ENCODE measurements around the gene NXN.

Gene NXN

GRCh38 chr17:1012823-1013728 lies 33.5 kb upstream of the NXN start:
- H3K36me3 ChIP-seq (ENCODE audit: control insufficient read depth, insufficient read depth, low read length), result peaks cover 26% of the 10 kb centered on the region
- no peak for TF ChIP-seq CTCF (IDR thresholded peaks at IDR 0.05; ENCODE audit: insufficient read depth, low read length, poor library complexity, severe bottlenecking)
- H3K27me3 ChIP-seq (replicated peaks; ENCODE audit: control insufficient read depth, insufficient read depth, low read length), result no peaks in the 10 kb centered on the region
- DNase-seq (ENCODE audit: extremely low read depth, insufficient read length), result no peak
- no peak overlapping the region for H3K4me3 ChIP-seq (replicated peaks; ENCODE audit: low read depth, low read length)

- H3K4me3 ChIP-seq (replicated peaks; ENCODE audit: low read depth, low read length), result no peak overlapping the region
- no peaks in the 10 kb centered on the region for H3K27me3 ChIP-seq (replicated peaks; ENCODE audit: control insufficient read depth, insufficient read depth, low read length)
- TF ChIP-seq CTCF (IDR thresholded peaks at IDR 0.05; ENCODE audit: insufficient read depth, low read length, poor library complexity, severe bottlenecking), result no peak
- H3K36me3 ChIP-seq (ENCODE audit: control insufficient read depth, insufficient read depth, low read length), result peaks cover 31% of the 10 kb centered on the region
- no peak for DNase-seq (ENCODE audit: extremely low read depth, insufficient read length)
Observed at GRCh38 chr17:1011760-1012735, 32.5 kb upstream of the NXN start.

GRCh38 chr17:1011138-1011537 lies 31.6 kb upstream of the NXN start:
- Histone ChIP-seq H3K36me3 (ENCODE audit: control insufficient read depth, insufficient read depth, low read length) (peaks cover 34% of the 10 kb centered on the region), H3K27me3 (replicated peaks; ENCODE audit: control insufficient read depth, insufficient read depth, low read length) (no peaks in the 10 kb centered on the region), H3K4me3 (replicated peaks; ENCODE audit: low read depth, low read length) (no peak overlapping the region)
- no peak for DNase-seq (ENCODE audit: extremely low read depth, insufficient read length)
- no peak for TF ChIP-seq CTCF (IDR thresholded peaks at IDR 0.05; ENCODE audit: insufficient read depth, low read length, poor library complexity, severe bottlenecking)

GRCh38 chr17:1010586-1010985 lies 31.0 kb upstream of the NXN start:
- H3K27me3 ChIP-seq (replicated peaks; ENCODE audit: control insufficient read depth, insufficient read depth, low read length), result no peaks in the 10 kb centered on the region
- H3K4me3 ChIP-seq (replicated peaks; ENCODE audit: low read depth, low read length), result no peak overlapping the region
- TF ChIP-seq CTCF (IDR thresholded peaks at IDR 0.05; ENCODE audit: insufficient read depth, low read length, poor library complexity, severe bottlenecking), result no peak
- DNase-seq (ENCODE audit: extremely low read depth, insufficient read length), result no peak
- peaks cover 39% of the 10 kb centered on the region for H3K36me3 ChIP-seq (ENCODE audit: control insufficient read depth, insufficient read depth, low read length)

GRCh38 chr17:1010086-1010450 lies 30.5 kb upstream of the NXN start:
- no peaks in the 10 kb centered on the region for H3K27me3 ChIP-seq (replicated peaks; ENCODE audit: control insufficient read depth, insufficient read depth, low read length)
- TF ChIP-seq CTCF (IDR thresholded peaks at IDR 0.05; ENCODE audit: insufficient read depth, low read length, poor library complexity, severe bottlenecking), result no peak
- DNase-seq (ENCODE audit: extremely low read depth, insufficient read length), result no peak
- no peak overlapping the region for H3K4me3 ChIP-seq (replicated peaks; ENCODE audit: low read depth, low read length)
- peaks cover 41% of the 10 kb centered on the region for H3K36me3 ChIP-seq (ENCODE audit: control insufficient read depth, insufficient read depth, low read length)
